NOMO-1 treated with dmso at 0.1 percent for 144 hours (cell line): ENCODE results near the gene ESRP2.

Experiments
- DNase-seq: peaks from one replicate; lab custom pipeline; 2025; ENCODE audit not compliant: unreplicated experiment; lab: John Stamatoyannopoulos, UW

The ESRP2 gene

GRCh38 chr16:68264128-68265077 is 28.5 kb upstream of the ESRP2 start, which contains the start of gene SLC7A6:
TSS of gene SLC7A6 (plus strand) at chr16:68264526. CDS start at chr16:68274727, 10,201 bp downstream.
- DNase-seq: peak; percentile 69

GRCh38 chr16:68263559-68264127 is 27.7 kb upstream of the ESRP2 start:
- no peak for DNase-seq

- no peak for DNase-seq
These were observed 23.3 kb upstream of the ESRP2 start for GRCh38 chr16:68259007-68259825.

- DNase-seq: peak; percentile 78
These were observed 22.2 kb upstream of the ESRP2 start for GRCh38 chr16:68257906-68258800.

GRCh38 chr16:68257251-68257905 is 21.5 kb upstream of the ESRP2 start:
- peak; percentile 57 for DNase-seq

- DNase-seq: no peak
These were observed 19.8 kb upstream of the ESRP2 start for GRCh38 chr16:68255712-68256111.

GRCh38 chr16:68253721-68254120 is 17.8 kb upstream of the ESRP2 start:
- DNase-seq: no peak

GRCh38 chr16:68252383-68252782 is 16.5 kb upstream of the ESRP2 start:
- DNase-seq: no peak

GRCh38 chr16:68251832-68252231 is 15.9 kb upstream of the ESRP2 start:
- no peak for DNase-seq

- DNase-seq: no peak
These were observed 15.0 kb upstream of the ESRP2 start for GRCh38 chr16:68250951-68251350.

GRCh38 chr16:68249371-68249770 is 13.4 kb upstream of the ESRP2 start:
- no peak for DNase-seq

- DNase-seq: no peak
These were observed 12.0 kb upstream of the ESRP2 start for GRCh38 chr16:68247932-68248331.

- no peak for DNase-seq
These were observed 11.5 kb upstream of the ESRP2 start for GRCh38 chr16:68247400-68247799.

- DNase-seq: no peak
These were observed 10.7 kb upstream of the ESRP2 start for GRCh38 chr16:68246666-68247065.

GRCh38 chr16:68246121-68246520 is 10.2 kb upstream of the ESRP2 start:
- DNase-seq: no peak

GRCh38 chr16:68244903-68245853 is 9.3 kb upstream of the ESRP2 start, which contains the start of gene PLA2G15:
TSS of gene PLA2G15 (plus strand) at chr16:68245373. CDS start at chr16:68245427, 54 bp downstream.
- peak; percentile 79 for DNase-seq

GRCh38 chr16:68244481-68244902 is 8.6 kb upstream of the ESRP2 start:
- no peak for DNase-seq
